PFSK-1 (cell line): Measurements from ENCODE around the gene CDHR3.

ENCODE experiments used
- FOXP2 ChIP-seq: optimal IDR thresholded peaks from 2 replicates; pipeline ENCODE3; 2011; ENCODE audit warnings: borderline replicate concordance, control low read depth, inconsistent platforms; ENCODE audit not compliant: insufficient read depth; ENCODE audit errors: extremely low read length, extremely low read depth
- POLR2AphosphoS5 ChIP-seq: IDR thresholded peaks from 2 replicates; pipeline ENCODE4 v1.6.1; 2012; ENCODE audit warnings: low read depth, mild to moderate bottlenecking, control low read depth, low read length, moderate library complexity
- SIN3A ChIP-seq: IDR thresholded peaks from 2 replicates; pipeline ENCODE4 v1.6.1; 2012; ENCODE audit warnings: mild to moderate bottlenecking, low read length, moderate library complexity, borderline replicate concordance; ENCODE audit not compliant: insufficient read depth
- TAF1 ChIP-seq: IDR thresholded peaks from 2 replicates; pipeline ENCODE4 v1.6.1; 2012; ENCODE audit warnings: low read length, control low read depth, borderline replicate concordance; ENCODE audit not compliant: insufficient read depth
- TF ChIP-seq, protein P1 (sequence below), 2 experiments: IDR thresholded peaks; 2 replicates each; pipeline versions ENCODE4 v1.6.1 to v1.8.0; 2011 to 2012; ENCODE audit warnings: low read depth in 2 of 2, low read length in 2 of 2, control low read depth in 1 of 2, inconsistent platforms in 1 of 2, mild to moderate bottlenecking in 1 of 2, moderate library complexity in 1 of 2; ENCODE audit not compliant: insufficient read depth in 1 of 2

The CDHR3 gene

DNA sequence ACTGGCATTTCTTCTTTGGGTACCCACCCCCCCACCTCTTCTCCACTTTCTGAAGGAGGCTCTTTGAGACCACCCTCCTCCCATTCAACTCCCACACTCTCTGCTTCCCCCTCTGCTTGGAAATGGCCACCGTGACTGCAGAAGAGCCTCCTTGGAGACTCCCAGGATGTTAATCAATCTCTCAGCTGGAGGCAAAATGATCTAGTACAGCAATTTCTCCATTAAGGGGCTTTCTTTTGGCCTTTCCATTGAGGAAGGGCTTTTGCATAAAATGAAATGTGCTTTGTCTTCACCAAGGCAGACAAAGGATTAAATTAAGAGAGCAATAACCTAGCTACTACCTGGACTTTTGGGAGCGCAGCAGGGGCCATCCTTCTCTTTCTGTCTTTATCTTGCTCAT lies 26.1 kb downstream of the CDHR3 start:
- TF ChIP-seq POLR2AphosphoS5 (no peak), SIN3A (no peak), FOXP2 (no peak), TAF1 (no peak)
- TF ChIP-seq, protein P1, sequence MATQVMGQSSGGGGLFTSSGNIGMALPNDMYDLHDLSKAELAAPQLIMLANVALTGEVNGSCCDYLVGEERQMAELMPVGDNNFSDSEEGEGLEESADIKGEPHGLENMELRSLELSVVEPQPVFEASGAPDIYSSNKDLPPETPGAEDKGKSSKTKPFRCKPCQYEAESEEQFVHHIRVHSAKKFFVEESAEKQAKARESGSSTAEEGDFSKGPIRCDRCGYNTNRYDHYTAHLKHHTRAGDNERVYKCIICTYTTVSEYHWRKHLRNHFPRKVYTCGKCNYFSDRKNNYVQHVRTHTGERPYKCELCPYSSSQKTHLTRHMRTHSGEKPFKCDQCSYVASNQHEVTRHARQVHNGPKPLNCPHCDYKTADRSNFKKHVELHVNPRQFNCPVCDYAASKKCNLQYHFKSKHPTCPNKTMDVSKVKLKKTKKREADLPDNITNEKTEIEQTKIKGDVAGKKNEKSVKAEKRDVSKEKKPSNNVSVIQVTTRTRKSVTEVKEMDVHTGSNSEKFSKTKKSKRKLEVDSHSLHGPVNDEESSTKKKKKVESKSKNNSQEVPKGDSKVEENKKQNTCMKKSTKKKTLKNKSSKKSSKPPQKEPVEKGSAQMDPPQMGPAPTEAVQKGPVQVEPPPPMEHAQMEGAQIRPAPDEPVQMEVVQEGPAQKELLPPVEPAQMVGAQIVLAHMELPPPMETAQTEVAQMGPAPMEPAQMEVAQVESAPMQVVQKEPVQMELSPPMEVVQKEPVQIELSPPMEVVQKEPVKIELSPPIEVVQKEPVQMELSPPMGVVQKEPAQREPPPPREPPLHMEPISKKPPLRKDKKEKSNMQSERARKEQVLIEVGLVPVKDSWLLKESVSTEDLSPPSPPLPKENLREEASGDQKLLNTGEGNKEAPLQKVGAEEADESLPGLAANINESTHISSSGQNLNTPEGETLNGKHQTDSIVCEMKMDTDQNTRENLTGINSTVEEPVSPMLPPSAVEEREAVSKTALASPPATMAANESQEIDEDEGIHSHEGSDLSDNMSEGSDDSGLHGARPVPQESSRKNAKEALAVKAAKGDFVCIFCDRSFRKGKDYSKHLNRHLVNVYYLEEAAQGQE (IDR thresholded peaks at IDR 0.05; ENCODE audit: insufficient read depth in 1 of 2, low read depth in 2 of 2, low read length in 2 of 2) = no peak

- TF ChIP-seq, protein P1 (IDR thresholded peaks at IDR 0.05; ENCODE audit: insufficient read depth in 1 of 2, low read depth in 2 of 2, low read length in 2 of 2) = no peak
- no peak for TF ChIP-seq POLR2AphosphoS5
- TF ChIP-seq FOXP2 = no peak
- TF ChIP-seq TAF1 = no peak
- no peak for TF ChIP-seq SIN3A
Observed at GRCh38 chr7:105989686-105990085, 26.6 kb downstream of the CDHR3 start.

DNA sequence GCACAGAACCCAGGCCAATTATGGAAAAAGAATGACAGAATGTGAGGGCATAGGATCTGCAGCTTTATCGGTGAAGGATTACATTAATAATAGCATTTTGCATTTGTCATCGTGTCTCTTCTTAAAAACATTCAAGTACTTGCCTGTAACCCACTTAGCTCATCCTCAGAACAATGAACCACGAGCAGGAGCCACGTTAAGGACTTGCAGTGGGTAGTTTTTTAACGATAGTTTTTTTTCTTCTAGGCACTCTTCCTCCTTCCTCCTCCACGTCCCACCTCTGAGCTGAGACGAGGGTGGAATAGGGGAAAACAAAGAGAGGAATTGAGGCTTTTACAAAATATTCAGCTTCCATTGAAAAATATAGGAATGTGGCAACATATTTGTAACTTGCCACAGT lies 27.1 kb downstream of the CDHR3 start:
- TF ChIP-seq POLR2AphosphoS5 = no peak
- no peak for TF ChIP-seq TAF1
- TF ChIP-seq, protein P1 (IDR thresholded peaks at IDR 0.05; ENCODE audit: insufficient read depth in 1 of 2, low read depth in 2 of 2, low read length in 2 of 2) = no peak
- no peak for TF ChIP-seq FOXP2
- no peak for TF ChIP-seq SIN3A

- TF ChIP-seq FOXP2 = no peak
- no peak for TF ChIP-seq TAF1
- TF ChIP-seq, protein P1 (IDR thresholded peaks at IDR 0.05; ENCODE audit: insufficient read depth in 1 of 2, low read depth in 2 of 2, low read length in 2 of 2) = no peak
- no peak for TF ChIP-seq SIN3A
- TF ChIP-seq POLR2AphosphoS5 = no peak
Observed at GRCh38 chr7:105990727-105991453, 27.8 kb downstream of the CDHR3 start.

DNA sequence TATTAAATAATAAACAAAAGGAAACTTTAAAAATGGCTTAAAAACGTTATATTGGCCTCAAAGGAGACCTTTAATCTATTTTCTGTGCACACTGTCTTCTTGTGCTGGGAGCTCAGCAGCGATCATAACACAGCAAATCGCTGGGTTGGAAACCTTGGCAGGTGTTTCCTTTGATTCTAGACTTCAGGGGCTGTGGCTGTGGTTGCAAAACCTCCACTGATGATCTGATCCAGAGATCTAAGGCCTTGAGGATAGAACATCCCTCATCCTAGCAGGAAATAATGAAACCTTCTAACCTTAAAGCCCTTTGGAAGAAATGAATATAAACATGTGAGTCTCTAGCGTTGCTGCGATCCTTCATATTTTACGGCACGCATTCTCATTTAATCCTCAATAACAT lies 29.8 kb downstream of the CDHR3 start:
- TF ChIP-seq SIN3A = no peak
- TF ChIP-seq POLR2AphosphoS5 = no peak
